G401 (cell line): ENCODE measurements around the gene IGFBP4. TPM values are rescaled to one million over a fixed set of nuclear protein-coding genes. Genes with fewer than 3 reads are reported as not detected.
A peak's percentile ranks its signal among the peaks of the same experiment; 100 is the strongest.

Experiments used
- DNase-seq: peaks from one replicate; pipeline ENCODE4 v3.0.0-alpha.2; 2015; ENCODE audit warnings: low spot score
- in situ Hi-C: cut with HindIII; loops from 2 replicates; pipeline ENCODE4 v1.10.0; 2016; ENCODE audit warnings: low sequenced_read_pairs, mixed read lengths
- total RNA-seq: library from RNA; depleted of rRNA; stranded (reverse); fragments of >200 nt; shearing (Covaris generic); gene quantifications from 2 replicates; pipeline ENCODE4 v1.2.3, GENCODE V29; 2014

Gene IGFBP4
- total RNA-seq, 1 experiment from 2014 or later = 46.2 TPM

- DNase-seq = no peak
- in situ Hi-C loops = no loop called here
Observed at GRCh38 chr17:40430272-40431230, 12.7 kb upstream of the IGFBP4 start.

- in situ Hi-C loops = no loop called here
- no peak for DNase-seq
Observed at GRCh38 chr17:40431231-40431602, 12.0 kb upstream of the IGFBP4 start.

- in situ Hi-C loops = no loop called here
- DNase-seq = peak; percentile 40
Observed at GRCh38 chr17:40432864-40433528, 10.3 kb upstream of the IGFBP4 start.

DNA sequence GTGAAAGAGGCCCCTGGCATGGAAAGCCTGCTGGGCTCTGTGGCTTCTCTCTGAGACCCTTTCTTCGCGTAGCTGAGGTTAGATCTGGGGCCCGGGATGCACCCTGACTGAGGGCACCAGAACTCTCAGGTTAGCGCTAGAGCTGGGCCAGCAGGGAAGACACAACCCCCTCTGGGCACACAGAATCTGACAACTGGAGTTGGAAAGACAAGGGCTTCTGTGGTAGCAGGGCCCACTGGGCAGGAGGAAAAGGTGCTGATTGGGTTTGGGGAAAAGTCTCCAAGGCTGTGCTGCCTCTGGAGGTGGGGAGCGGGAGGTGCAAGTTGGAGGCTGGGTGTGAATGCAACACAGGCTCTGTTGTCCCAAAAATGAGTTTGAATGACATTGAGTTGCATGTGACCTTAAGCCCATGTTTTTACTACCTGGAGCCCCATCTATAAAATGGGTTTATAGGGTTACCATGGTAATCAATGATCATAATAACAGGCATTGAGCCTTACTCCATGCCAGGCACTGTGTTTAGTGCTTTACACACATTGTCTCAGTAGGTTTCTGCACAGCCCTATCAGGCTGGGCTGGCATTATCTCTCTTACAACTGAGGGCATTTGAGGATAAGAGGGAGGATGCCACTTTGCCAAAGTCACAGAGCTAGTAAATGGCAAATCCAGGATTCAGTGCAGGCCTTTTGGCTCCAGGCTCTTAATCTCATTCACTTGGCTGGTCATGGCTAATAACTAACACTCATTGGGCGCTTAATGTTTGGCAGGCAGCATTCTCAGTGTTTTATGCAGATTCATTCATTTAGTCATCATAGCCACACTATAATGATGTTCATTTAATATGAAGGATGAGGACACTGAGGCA is 9.5 kb upstream of the IGFBP4 start:
- DNase-seq = peak; percentile 77
- in situ Hi-C loops = no loop called here

DNA sequence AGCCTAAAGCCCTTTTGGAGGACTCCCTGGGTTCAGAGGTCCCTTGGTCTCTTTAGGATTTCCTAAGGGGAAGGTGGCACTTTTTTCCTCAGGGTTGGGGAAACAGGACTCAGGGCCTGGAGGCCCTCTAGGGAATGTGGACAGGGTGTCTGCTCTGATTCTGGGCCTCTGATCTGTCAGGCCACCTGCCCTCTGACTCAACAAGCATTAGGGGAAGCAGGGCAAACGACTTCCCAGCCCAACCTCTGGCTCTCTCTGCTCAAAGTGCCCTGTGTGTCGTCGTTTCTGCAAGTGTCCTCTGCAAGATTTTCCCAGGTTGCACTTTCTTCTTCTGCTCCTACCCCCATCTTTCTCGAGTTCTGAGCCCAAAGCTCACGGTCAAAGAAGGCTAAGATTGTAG is 6.6 kb upstream of the IGFBP4 start:
- in situ Hi-C loops = no loop called here
- DNase-seq = no peak

DNA sequence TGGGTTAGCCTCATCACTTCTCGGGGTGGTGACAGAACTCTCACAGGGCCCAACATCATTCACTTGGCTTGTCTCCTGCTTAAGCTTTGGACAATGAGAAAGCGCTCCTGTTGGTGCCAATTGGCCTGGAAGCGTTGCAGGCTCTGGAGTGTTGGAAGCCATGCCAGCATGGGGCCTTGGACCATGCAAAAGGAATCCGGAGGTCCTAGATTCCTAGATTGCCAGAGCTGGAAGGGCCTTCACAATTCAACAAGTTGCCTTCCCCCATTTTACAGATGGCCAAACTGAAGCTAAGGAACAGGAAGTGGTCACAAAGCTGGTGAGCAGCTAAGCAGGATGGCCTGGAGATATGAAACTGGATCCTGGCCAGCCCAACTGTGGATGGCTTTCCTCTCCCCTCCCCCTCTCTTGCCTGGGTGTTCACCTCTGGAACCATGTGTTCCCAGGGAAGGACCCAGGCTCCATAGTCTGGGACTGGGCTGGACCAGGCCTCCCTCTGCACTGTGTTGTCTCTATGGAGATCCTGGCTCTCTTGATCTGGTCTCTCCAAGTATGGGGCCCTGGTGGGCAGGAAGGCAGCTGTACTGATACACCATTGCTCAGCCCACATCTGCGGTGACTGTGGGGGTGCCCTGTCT is 6.0 kb upstream of the IGFBP4 start:
- in situ Hi-C loops = no loop called here

DNA sequence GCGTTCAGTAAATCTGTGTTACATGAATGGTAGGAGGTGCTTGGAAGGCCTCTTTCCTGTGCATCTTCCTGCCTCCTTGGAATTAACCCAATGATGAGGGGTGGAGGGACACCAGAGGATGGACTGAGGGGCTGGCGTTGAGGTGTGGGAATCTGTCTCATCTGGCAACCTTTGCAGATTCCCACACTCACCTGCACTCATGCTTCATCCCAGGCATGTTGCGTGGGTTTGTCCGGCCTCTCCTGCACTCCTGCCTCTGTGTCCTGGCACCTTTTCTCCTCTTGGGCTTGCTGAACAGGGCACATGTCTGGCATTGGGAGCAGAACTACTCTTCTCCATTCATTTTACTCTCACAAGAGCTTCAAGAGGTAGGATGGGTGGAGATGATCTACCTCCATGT is 3.1 kb upstream of the IGFBP4 start:
- no peak for DNase-seq
- in situ Hi-C loops = no loop called here

More for the DNA sequence above, 6.0 kb upstream of the IGFBP4 start:
- no peak for DNase-seq

DNA sequence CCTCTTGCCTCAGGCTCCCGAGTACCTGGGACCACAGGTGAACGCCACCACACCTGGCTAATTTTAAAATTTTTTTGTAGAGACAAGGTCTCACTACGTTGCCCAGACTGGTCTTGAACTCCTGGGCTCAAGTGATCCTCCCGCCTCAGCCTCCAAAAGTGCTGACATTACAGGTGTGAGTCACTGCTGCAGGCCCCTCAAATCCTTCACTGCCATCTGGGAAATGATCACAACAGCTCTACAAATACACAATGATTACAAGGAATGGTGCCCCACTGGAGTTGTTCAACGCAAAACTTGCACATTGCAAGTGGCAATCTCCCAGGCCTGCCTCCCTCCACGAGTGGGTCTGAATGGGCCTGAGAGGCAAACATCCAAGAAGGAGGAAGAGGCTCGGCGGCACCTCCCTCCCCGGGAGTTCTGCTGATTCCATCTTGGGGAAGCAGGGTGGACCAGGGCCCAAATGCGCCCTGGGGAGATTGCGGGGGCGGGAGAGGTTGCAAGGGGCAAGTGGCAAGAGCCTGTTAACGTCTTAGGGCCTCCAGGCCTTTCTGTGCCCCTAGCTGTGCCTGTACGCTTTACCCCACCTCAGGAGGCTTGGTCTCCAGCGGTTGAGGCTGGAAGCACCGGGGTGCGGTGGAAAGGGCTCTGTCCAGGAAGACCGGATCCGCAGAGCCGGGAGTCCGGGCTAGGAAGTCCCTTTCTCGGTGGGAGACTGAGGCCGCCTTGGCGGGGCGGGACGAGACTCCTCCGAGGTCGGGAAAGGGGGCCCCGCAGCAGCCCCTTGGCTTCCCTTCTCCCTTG is 656 bp upstream of the IGFBP4 start:
- in situ Hi-C loops = no loop called here
- DNase-seq = no peak

DNA sequence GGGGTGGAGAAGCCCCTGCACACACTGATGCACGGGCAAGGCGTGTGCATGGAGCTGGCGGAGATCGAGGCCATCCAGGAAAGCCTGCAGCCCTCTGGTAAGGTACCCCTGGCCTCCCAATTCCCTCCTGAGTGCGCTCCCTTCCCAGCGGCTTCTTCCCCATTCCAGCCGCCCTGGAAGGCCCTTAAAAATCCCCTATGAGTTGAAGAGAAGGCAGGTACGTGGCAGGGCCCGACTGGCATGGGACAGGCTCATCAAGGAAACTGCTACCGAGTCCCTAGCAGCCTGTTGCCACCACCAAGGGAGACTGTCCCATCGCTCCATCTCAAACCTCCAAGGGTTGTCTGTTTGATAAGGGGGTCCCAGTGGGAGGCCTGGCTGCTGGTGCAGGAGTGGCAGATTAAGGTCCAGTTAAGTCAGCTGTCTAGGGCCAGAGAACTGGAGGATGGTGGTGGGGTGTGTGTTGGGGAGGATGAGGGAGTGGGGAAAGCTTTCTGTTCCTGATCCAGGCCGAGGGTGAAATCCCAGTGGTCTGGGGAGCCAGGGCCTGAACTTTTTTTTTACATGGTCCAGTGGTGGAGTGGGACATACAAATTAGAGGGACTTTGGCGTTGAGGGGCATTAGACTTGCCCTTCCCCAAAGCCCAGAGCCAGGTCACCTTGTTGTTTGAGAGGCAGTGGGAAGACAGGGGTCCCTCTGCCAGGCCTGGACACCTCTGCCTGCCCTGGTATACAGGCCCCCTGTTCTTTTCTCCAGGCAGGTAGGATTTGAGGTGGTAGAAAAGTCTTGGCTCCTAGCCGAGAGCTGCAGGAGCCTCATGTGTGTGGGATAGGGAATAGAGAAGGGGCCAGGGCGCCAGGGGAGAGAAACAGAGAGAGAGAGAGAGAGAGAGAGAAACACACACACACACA is 994 bp downstream of the IGFBP4 start:
- no peak for DNase-seq

GRCh38 chr17:40445751-40446468 is 2.7 kb downstream of the IGFBP4 start:
- in situ Hi-C loops = no loop called here
- DNase-seq = no peak

More for the DNA sequence above, 994 bp downstream of the IGFBP4 start:
- in situ Hi-C loops = no loop called here

GRCh38 chr17:40447148-40447644 is 3.9 kb downstream of the IGFBP4 start:
- DNase-seq = no peak
- in situ Hi-C loops = no loop called here

DNA sequence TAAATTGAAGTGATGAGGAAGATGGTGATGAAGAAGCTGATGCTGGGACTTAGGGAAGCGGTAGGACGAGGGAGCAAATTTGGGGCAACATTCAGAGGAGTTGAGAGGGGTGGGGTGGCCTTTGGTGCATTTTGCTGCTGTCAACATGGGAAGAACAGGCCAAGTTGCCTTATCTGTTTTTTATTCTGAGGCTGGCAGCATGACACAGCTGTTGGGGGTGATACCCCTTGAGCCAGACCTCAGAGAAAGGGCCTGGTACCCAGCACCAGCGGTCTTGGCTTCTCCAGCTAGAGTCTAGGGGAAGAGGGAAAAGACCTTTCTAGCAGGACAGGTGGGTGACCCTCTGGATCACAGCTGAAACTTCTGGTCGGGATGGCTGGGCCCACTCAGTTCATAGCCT is 4.6 kb downstream of the IGFBP4 start:
- in situ Hi-C loops = no loop called here
- DNase-seq = no peak

GRCh38 chr17:40448213-40448638 is 5.0 kb downstream of the IGFBP4 start:
- in situ Hi-C loops = no loop called here
- no peak for DNase-seq

- in situ Hi-C loops = no loop called here
Observed at GRCh38 chr17:40448639-40449261, 5.5 kb downstream of the IGFBP4 start.

DNA sequence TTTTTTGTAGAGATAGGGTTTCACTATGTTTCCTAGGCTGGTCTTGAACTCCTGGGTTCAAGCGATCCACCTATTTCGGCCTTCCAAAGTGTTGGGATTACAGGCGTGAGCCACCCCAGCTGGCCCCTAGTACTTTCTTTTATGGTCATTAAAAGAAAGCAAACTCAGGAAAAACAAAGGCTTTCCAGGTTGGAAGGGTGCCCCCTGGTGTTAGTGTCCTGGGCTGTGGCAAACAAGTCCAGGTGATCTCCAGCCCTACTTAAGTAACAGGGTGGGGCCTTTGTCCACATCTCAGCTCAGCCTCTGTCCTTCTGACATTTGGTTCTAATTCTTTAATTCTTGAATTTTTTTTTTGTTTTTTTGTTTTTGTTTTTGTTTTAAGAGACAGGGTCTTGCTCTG is 6.9 kb downstream of the IGFBP4 start:
- in situ Hi-C loops = no loop called here
- no peak for DNase-seq

More at GRCh38 chr17:40448639-40449261, 5.5 kb downstream of the IGFBP4 start:
- no peak for DNase-seq

DNA sequence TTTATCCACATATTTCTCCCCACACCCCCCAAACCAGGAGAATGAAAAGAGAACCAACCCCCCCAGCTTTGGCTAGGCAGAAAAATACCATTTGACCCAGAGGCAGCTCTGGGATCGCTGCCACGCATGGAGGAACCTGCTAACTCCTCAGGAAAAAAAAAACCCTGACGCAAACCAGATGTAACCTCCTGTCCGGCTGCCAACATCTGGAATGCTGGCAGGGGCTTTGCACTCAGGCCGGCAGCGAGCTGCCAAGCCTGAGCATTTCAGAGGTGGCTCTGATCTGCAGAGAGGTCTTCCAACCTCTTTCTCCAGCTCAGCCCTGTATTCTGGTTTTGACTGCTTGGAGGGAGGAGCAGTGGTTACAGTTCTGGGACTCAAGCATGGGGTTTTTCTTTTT is 8.2 kb downstream of the IGFBP4 start:
- in situ Hi-C loops = no loop called here
- no peak for DNase-seq
